SU-DHL-6 (cell line): ENCODE measurements around the gene VAV3.

Experiments
- H2AFZ ChIP-seq: fragments of 200-600 bp; sonication (generic); 2 replicates; pipeline ENCODE4 v1.6.1; 2014; ENCODE audit warnings: low read depth, mild to moderate bottlenecking, moderate library complexity, mixed read lengths, antibody characterized with exemption, low read length; ENCODE audit not compliant: severe bottlenecking
- H3F3A ChIP-seq: fragments of 200-600 bp; shearing (Covaris generic); 2 replicates; pipeline ENCODE4 v1.6.0; 2016; ENCODE audit warnings: antibody characterized with exemption, mild to moderate bottlenecking; ENCODE audit not compliant: insufficient read depth
- H3K27ac ChIP-seq: fragments of 200-600 bp; sonication (generic); 2 replicates; pipeline ENCODE4 v1.5.1; 2016; ENCODE audit warnings: low read depth, mild to moderate bottlenecking, low read length, moderate library complexity, mixed read lengths
- H3K27me3 ChIP-seq: fragments of 200-600 bp; sonication (generic), shearing (Covaris generic); 2 replicates; pipeline ENCODE4 v1.6.0; 2014; ENCODE audit warnings: mild to moderate bottlenecking, low read length
- H3K36me3 ChIP-seq: fragments of 200-600 bp; sonication (generic); 2 replicates; pipeline ENCODE4 v1.6.1; 2014; ENCODE audit warnings: mild to moderate bottlenecking, low read length, mixed read lengths
- H3K4me2 ChIP-seq: fragments of 300-600, 200-600 bp; shearing (Covaris generic), sonication (generic); 2 replicates; pipeline ENCODE4 v1.6.0; 2014; ENCODE audit warnings: low read length, low read depth, mild to moderate bottlenecking; ENCODE audit not compliant: poor library complexity, severe bottlenecking
- H3K4me3 ChIP-seq: fragments of 200-600 bp; sonication (generic); 2 replicates; pipeline ENCODE4 v1.5.1; 2014; ENCODE audit warnings: antibody characterized with exemption, low read length, mild to moderate bottlenecking, mixed read lengths; ENCODE audit not compliant: insufficient read depth, poor library complexity, severe bottlenecking
- H3K79me2 ChIP-seq: fragments of 200-600 bp; sonication (generic); 2 replicates; pipeline ENCODE4 v1.6.1; 2014; ENCODE audit warnings: mild to moderate bottlenecking, low read length, moderate library complexity; ENCODE audit not compliant: insufficient read depth
- H3K9ac ChIP-seq: fragments of 200-600 bp; sonication (generic); 2 replicates; pipeline ENCODE4 v1.7.0; 2014; ENCODE audit warnings: mild to moderate bottlenecking, low read length
- H3K9me2 ChIP-seq: fragments of 200-600 bp; sonication (generic); replicated peaks from 2 replicates; pipeline ENCODE4 v1.6.1; 2014; ENCODE audit warnings: low read length; ENCODE audit not compliant: insufficient read depth
- H3K9me3 ChIP-seq: fragments of 200-600 bp; sonication (generic); 2 replicates; pipeline ENCODE4 v1.6.1; 2014; ENCODE audit warnings: low read length, mixed read lengths; ENCODE audit not compliant: insufficient read depth
- H4K20me1 ChIP-seq: fragments of 200-600 bp; sonication (generic); 2 replicates; pipeline ENCODE4 v1.6.1; 2014; ENCODE audit warnings: low read depth, mild to moderate bottlenecking, antibody characterized with exemption, low read length, moderate library complexity, mixed read lengths
- EZH2phosphoT487 ChIP-seq: fragments of 200-600 bp; sonication (generic), shearing (Covaris generic); conservative IDR thresholded peaks from 2 replicates; pipeline ENCODE4 v1.6.1; 2018; ENCODE audit warnings: mild to moderate bottlenecking, antibody characterized with exemption, low read length, moderate library complexity, mixed read lengths
- TF ChIP-seq, protein P1 (sequence below): fragments of 200-600 bp; sonication (generic); IDR thresholded peaks from one replicate; pipeline ENCODE4 v1.5.1; 2017; ENCODE audit warnings: antibody characterized with exemption, mild to moderate bottlenecking, low read length, moderate library complexity; ENCODE audit not compliant: insufficient read depth, poor library complexity, severe bottlenecking

The VAV3 gene

DNA sequence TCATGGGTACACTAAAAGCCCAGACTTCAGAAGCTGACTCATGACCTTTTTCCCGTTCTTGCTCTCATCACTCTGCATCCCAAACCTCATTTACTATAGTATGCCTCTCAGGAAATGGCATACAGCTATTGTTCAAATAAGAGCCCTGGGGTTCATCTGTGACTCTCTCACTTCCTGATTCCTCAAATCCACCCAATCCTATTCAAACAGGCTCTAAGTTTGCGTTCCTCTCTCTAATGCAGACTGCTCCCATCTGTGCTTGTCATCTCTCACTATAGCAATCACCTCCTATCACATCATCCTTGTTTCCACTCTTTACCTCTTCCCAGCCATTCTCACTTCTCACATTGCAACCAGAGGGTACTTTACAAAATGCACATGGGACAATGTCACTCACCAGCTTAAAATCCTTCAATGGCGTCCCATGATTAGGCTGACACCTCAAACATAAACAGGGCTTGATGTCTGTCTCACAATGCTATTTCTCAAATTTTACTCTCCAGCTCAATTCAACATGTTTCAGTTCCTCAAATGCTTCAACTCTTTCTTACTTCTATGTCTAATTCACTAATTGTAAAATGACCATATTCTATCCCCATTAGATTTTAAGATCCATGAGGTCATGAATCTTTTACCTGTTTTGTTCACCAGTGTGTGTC is 415.7 kb downstream of the VAV3 start:
- H3K79me2 ChIP-seq = no peaks in the 10 kb centered on the region
- no peaks in the 10 kb centered on the region for H3K9me2 ChIP-seq
- no peaks in the 10 kb centered on the region for H3K9me3 ChIP-seq
- no peak overlapping the region for H3K4me2 ChIP-seq
- no peaks in the 10 kb centered on the region for H4K20me1 ChIP-seq
- H3K27me3 ChIP-seq = no peaks in the 10 kb centered on the region
- no peaks in the 10 kb centered on the region for H3F3A ChIP-seq
- no peak for TF ChIP-seq EZH2phosphoT487
- TF ChIP-seq, protein P1, sequence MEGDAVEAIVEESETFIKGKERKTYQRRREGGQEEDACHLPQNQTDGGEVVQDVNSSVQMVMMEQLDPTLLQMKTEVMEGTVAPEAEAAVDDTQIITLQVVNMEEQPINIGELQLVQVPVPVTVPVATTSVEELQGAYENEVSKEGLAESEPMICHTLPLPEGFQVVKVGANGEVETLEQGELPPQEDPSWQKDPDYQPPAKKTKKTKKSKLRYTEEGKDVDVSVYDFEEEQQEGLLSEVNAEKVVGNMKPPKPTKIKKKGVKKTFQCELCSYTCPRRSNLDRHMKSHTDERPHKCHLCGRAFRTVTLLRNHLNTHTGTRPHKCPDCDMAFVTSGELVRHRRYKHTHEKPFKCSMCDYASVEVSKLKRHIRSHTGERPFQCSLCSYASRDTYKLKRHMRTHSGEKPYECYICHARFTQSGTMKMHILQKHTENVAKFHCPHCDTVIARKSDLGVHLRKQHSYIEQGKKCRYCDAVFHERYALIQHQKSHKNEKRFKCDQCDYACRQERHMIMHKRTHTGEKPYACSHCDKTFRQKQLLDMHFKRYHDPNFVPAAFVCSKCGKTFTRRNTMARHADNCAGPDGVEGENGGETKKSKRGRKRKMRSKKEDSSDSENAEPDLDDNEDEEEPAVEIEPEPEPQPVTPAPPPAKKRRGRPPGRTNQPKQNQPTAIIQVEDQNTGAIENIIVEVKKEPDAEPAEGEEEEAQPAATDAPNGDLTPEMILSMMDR = no peak
- no peak overlapping the region for H3K9ac ChIP-seq
- no peak overlapping the region for H2AFZ ChIP-seq
- no peak overlapping the region for H3K4me3 ChIP-seq
- H3K27ac ChIP-seq = no peak overlapping the region
- H3K36me3 ChIP-seq = no peaks in the 10 kb centered on the region

DNA sequence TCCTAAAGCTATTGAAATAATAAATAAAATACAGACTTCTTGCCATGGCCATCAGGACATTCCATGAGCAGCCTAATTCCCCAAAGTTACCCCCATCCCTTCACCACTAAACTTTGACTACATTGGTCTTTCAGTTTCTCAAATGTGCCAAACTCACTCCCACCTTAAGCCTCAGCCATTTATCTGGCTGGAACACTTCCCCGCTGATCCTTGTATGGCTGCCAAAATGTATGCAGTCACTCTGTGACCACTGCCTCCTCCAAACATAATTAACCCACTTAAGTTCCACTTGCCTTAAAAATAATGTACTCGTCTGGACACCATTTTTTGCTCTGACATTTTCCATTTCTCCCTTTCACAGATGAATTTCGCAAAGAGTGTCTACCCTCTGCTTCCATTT is 416.7 kb downstream of the VAV3 start:
- H3K9me2 ChIP-seq = no peaks in the 10 kb centered on the region
- H4K20me1 ChIP-seq = no peaks in the 10 kb centered on the region
- H3K36me3 ChIP-seq = no peaks in the 10 kb centered on the region
- no peak overlapping the region for H3K4me3 ChIP-seq
- H3K27me3 ChIP-seq = no peaks in the 10 kb centered on the region
- no peak overlapping the region for H2AFZ ChIP-seq
- H3F3A ChIP-seq = no peaks in the 10 kb centered on the region
- TF ChIP-seq, protein P1 = no peak
- TF ChIP-seq EZH2phosphoT487 = no peak
- no peaks in the 10 kb centered on the region for H3K9me3 ChIP-seq
- H3K27ac ChIP-seq = no peak overlapping the region
- no peak overlapping the region for H3K9ac ChIP-seq
- no peaks in the 10 kb centered on the region for H3K79me2 ChIP-seq
- H3K4me2 ChIP-seq = no peak overlapping the region

DNA sequence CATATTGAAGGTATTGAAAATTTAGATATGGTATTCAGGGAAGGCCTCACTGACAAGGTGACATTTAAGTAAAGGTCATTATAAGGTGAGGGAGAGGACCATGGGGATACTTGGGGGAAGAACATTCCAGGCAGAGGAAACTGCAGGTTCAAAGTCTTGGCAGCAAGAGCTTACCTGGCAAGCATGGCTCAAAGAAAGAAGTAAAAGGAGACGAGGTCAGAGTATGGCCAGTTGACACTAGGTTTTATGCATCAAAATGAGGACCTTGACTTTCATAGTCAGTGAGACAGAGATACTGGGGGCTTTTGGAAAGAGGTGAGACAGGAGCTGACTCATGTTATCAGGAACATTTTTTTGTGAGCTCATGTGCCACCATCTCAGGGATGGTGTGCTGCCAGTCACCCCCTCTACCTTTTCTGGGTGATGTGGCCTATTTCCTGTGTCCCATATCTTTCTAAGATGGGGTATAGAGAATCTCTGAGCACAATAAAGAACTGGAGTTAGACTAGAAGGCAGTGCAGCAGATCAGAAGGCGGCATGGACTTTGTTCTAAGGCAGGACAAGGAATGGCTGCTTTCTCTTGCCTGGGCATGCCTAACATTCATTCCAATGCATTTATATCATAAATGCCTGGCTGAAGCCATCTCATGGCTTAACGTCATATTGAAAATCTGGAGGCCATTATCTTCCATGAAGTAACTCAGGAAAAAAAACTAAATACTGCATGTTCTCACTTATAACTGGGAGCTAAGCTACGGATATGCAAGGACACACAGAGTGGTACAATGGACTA is 417.4 kb downstream of the VAV3 start:
- H3K27me3 ChIP-seq = no peaks in the 10 kb centered on the region
- H3K4me2 ChIP-seq = no peak overlapping the region
- H3K4me3 ChIP-seq = no peak overlapping the region
- H4K20me1 ChIP-seq = no peaks in the 10 kb centered on the region
- no peak overlapping the region for H3K9ac ChIP-seq
- H3K27ac ChIP-seq = no peak overlapping the region
- no peaks in the 10 kb centered on the region for H3F3A ChIP-seq
- no peaks in the 10 kb centered on the region for H3K36me3 ChIP-seq
- no peaks in the 10 kb centered on the region for H3K9me3 ChIP-seq
- no peaks in the 10 kb centered on the region for H3K79me2 ChIP-seq
- no peaks in the 10 kb centered on the region for H3K9me2 ChIP-seq
- TF ChIP-seq, protein P1 = no peak
- no peak for TF ChIP-seq EZH2phosphoT487
- H2AFZ ChIP-seq = no peak overlapping the region
